ENCODE data around the gene KIF1C.

Gene KIF1C

DNA sequence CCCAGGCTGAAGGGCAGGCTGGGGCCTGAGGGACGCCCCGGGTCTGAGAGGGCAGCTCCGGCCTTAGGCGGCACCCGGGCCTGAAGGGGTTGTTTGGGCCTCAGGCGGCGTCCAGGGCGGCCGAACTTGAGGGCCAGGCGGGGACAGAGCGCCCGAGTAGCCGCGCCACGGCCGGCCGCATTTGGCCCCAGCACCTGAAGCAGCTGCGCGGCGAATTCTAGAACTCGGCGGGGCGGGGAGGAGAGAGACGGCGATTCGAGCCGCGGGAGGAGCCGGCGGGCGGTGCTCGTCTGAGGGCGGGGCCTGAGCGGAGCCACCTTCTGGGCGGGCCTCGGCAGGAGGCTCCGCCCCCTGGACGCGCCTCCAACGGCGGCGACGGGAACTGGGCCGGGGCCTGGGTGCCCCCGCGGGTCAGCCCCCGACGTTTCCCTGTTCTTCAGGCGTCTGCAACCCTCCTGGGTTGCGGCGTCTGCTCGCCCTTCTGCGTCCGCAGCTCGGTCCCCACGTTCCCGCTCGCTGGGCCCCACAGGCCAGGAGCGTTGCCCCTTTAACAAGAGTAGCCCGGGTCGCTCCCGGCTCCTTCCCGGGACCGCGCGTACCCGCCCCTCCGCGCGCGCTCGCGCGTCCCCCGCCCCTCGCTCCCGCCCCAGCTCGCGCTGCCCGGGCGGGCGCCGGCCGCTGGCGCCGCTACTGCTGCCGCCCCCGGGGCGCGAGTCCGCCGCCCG, at the start of gene KIF1C, which contains the start of gene INCA1:
TSS of gene KIF1C (plus strand) at position 649 of the 725 bp plus-strand sequence. CDS start 2,297 bp downstream, outside the sequence.
TSS of gene INCA1 (minus strand) at position 221 of the 725 bp plus-strand sequence. CDS start 3,085 bp downstream, outside the sequence.
- DNase-seq = peak; percentile 84

GRCh38 chr17:4948166-4948930, 49.4 kb upstream of the KIF1C start, which contains the start of gene PFN1:
TSS of gene PFN1 (minus strand) at chr17:4948530. CDS start at chr17:4948394, 136 bp downstream.
- peak; percentile 91 for DNase-seq

DNA sequence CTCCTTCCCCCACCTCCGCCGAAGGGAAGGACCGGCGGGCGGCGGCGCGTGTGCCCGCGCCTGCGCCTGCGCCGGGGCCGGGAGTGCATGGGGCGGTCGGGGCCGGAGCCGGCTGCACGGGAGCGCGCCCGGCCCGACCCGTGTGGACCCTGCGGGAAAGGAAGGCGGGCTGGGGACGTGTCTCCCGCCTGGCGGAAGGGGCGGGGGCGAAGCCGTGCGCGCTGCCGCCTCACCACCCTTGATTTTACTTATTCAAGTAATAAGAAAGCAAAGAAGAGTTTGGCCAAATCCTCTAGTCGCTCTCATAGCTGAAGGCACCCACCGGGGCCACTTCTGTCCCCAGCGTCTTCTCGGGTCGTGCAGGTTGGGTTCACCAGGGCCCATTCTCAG, 48.8 kb upstream of the KIF1C start:
- DNase-seq = peak; percentile 91

DNA sequence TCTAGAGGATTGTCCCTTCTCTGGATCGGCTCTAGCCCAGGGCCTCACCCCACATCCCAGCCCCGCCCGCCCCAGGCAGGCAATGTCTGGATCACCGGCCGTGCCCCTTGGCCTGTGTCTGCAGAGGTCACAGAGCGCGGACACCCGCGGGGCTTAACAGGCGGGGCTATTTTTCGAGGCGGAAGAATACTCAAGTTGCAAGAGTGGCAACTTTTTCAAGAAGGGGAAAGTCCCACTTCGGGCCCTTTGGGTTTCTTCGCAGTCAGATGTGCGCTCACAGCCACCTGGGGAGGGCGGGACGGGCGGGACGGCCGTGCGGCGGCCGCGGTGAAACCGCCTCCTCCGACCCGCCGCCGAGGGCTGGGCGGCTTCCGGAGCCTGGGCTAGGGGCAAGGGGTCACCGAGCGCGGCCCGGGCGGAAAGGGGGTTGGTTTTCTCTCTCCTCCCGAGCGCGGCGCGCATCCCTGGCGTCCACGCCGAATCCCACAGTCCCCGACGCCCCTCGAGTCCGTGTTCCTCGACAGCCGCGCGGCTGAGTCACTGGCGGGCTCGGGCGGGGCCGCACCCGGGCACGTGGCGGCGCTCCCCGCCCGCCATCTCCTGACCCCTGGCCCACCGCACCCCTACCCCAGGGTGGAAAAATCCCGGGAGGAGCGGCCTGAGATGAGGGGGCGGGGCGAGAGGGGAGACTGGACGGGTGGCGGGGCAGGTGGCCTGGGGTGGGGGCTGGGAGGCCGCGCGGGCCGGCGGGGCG, 48.3 kb upstream of the KIF1C start:
- DNase-seq = no peak

GRCh38 chr17:4950075-4950745, 47.5 kb upstream of the KIF1C start:
- DNase-seq = no peak

DNA sequence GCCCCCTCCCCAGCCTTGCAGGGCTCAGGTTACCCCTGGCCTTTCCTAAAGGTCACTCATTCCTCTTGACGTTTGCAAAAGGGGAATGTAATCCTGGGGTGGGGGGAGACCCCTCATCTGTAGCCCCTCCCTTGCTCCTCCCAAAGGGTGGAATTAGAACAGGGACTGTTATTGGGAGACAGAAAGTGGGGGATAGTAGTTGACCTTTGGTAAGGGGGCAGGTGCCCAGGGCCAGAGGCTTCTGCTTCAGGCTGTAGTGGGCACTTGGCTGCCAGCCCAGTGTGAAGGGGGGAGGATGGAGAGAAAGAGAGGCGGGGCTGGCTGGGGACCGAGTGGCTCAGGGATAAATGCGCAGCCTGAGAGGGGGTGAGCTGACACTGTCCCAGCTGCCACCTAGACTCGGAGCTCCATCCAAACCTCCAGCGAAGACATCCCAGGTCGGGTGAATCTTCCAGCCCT, 47.0 kb upstream of the KIF1C start, which contains the start of gene ENO3:
TSS of gene ENO3 (plus strand) at position 374 of the 459 bp plus-strand sequence. CDS start 711 bp downstream, outside the sequence.
- no peak for DNase-seq

- no peak for DNase-seq
Observed at GRCh38 chr17:4951486-4951885, 46.3 kb upstream of the KIF1C start.

- peak; percentile 87 for DNase-seq
Observed at GRCh38 chr17:4953451-4953961, 44.2 kb upstream of the KIF1C start.

- no peak for DNase-seq
Observed at GRCh38 chr17:4955091-4955490, 42.7 kb upstream of the KIF1C start.

GRCh38 chr17:4956493-4957061, 41.2 kb upstream of the KIF1C start:
- no peak for DNase-seq

GRCh38 chr17:4958102-4958501, 39.6 kb upstream of the KIF1C start:
- DNase-seq = no peak

GRCh38 chr17:4959261-4959965, 38.3 kb upstream of the KIF1C start:
- DNase-seq = no peak

DNA sequence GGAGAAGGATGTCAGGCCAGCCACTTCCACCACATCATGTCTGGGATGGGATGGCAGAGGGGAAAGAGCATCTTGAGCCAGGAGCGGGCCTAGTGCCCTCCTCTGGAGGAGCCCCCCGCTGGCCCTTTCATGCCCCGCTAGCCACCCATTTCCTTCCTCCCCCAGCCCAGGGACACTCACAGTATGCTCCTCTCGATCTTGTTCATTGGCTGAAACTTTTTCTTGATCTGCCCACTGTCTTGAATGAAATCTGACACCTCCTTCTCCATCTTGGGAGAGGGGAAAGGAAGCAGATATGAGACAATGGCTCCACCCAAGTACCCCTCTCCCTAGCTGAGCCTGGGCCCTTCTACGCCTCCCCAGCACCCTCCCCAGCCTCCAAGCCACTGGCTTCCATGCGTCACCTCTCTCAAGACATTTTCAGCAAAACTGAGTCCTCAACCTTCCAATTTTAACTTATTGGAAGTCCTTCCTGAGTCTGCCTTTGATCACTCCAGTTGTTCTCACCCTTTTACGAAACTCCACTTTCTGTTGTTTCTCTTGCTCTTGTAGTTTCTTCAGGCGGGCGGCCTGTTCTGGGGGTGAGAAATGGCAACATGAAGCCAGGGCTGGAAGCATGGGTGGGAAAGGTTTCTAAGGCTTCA, 37.3 kb upstream of the KIF1C start:
- DNase-seq = no peak

- no peak for DNase-seq
Observed at GRCh38 chr17:4965311-4965986, 32.3 kb upstream of the KIF1C start.

DNA sequence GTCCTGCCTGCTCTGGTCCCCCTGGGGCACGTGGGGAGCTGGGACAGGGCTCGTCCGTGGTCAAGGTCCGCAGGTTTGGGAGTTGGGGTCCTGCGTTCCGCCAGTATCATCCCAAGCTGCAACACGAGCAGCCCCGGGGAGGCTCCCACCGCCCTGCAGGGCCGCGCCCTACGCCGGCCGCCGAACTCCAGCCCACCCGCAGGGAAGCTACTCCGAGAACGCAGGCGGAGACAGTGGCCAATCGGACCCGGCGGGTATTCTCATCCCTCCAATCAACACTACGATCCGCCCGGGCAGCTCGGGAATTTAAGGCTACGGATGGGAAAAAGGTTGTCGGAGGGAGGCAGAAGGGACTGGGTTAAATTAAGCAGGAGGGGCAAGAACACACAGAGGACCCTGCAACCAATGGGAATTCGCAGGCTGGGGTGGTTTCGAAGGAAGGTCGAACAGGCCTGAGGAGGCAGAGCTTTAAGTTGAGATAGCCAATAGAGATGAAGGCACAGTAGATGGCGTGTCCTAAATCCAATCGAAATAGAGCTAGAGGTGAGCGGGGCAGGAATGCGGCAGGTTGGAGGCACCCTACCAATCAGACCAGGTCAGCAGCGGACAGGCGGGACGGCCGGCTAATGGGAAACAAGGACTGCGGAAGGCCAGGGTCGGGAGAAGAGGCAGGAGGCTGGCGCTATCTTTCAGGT, 30.8 kb upstream of the KIF1C start:
- peak; percentile 99 for DNase-seq

- DNase-seq = peak; percentile 93
Observed at GRCh38 chr17:4967539-4968485, 29.9 kb upstream of the KIF1C start, which contains the start of gene SPAG7. TSS of gene SPAG7 (minus strand) at chr17:4967817. CDS start at chr17:4967804, 13 bp downstream.

DNA sequence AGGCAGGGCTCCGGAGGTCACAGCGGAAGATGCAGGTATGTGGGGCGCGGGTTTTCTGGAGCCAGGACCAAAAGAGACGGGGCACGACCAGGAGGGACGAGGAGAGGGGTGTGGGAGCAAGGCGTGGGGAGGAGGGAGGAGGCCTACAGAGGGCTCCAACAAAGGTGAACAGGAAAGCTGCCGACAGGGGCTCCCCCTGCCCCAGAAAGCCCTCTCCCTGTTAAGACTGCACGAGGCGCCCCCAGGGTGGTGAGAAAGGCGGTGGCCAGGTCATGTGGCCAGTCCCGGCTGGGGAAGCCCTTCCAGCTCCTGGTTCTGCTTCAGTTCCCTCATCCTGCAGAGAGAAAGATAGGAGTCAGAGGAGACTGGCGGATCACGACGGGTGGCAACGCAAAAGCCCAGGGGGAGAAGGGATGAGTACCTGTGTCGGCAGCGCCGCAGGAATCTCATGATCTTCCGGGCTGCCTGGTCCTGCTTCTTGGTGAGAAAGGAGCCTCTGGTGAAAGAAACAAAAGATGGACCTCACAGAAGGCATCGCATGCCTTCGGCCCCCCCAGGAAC, 29.2 kb upstream of the KIF1C start:
- DNase-seq = peak; percentile 62

All from kidney glomerular epithelial cell (primary cell).